Stimulated activated naive CD4-positive, alpha-beta T cell (primary cell): ENCODE data around the gene PARP9.
A peak's percentile ranks its signal among the peaks of the same experiment; 100 is the strongest.
"Not testable (repeated sequence)": the region's sequence is repeated elsewhere in the genome, so short reads cannot be mapped to it uniquely, and the experiment has no call there.

Experiments used
- DNase-seq, 6 experiments: peaks; one replicate each; lab custom pipeline; 2025; lab: John Stamatoyannopoulos, UW

PARP9 gene

GRCh38 chr3:122576174-122576940, 12.3 kb upstream of the PARP9 start:
- no peak for DNase-seq

- DNase-seq = peak in 1 of 6 experiments; percentile 9
These were observed 8.9 kb upstream of the PARP9 start for GRCh38 chr3:122572940-122573412.

DNA sequence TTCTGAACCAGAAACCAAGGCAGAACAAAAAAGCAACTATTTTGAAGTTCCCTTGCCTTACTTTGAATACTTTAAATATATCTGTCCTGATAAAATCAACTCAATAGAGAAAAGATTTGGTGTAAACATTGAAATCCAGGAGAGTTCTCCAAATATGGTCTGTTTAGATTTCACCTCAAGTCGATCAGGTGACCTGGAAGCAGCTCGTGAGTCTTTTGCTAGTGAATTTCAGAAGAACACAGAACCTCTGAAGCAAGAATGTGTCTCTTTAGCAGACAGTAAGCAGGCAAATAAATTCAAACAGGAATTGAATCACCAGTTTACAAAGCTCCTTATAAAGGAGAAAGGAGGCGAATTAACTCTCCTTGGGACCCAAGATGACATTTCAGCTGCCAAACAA, 4.7 kb upstream of the PARP9 start:
- peak in 1 of 6 experiments; percentile 6 for DNase-seq

GRCh38 chr3:122568131-122568530, 4.0 kb upstream of the PARP9 start:
- not testable (repeated sequence) for DNase-seq

- no peak for DNase-seq
These were observed 429 bp downstream of the PARP9 start for GRCh38 chr3:122563717-122564025.

GRCh38 chr3:122562923-122563716, 980 bp downstream of the PARP9 start:
- no peak for DNase-seq

- DNase-seq = peak in 5 of 6 experiments; percentile 16 to 70 (median 51)
These were observed 3.4 kb downstream of the PARP9 start for GRCh38 chr3:122560680-122561079.

DNA sequence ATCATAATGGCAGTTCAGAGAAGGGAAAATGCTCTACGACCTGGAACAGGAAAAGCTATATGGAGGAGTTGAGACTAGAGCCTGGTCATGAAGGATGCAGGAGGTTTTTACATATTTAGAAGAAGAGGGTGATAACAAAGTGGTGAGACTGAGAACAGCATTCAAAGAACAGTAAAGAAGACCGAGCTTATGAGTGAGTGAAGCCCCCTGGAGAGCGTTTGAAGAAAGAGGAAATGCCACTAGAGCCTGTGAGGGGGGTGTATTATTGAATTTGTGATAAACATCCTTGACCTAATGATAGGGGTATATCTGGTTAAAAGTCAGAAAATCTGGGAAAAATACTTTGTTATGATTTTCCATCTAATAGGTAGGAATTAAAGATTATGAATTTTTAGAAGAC, 4.2 kb downstream of the PARP9 start:
- no peak for DNase-seq

GRCh38 chr3:122558605-122559004, 5.5 kb downstream of the PARP9 start:
- DNase-seq = no peak

DNA sequence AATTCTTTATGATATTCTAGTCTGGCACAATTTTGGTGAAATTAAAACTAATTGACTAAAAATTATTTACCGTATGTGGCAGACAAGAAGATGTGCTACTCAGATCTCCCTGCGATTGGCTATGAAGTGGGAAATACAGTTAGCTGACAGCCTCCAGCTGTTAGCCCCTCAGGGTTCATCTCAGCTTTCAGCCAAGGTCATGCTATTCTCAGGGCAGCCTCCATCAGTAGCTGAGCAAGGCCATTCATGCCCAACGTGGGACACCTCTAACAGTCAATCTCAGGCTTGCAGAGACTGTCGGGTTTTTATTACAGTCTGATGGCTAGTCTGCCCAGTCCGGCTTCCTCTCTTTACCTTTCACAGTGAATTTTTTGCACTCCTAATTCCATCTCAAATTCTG, 6.7 kb downstream of the PARP9 start:
- no peak for DNase-seq

GRCh38 chr3:122555275-122556071, 8.6 kb downstream of the PARP9 start:
- DNase-seq = no peak

DNA sequence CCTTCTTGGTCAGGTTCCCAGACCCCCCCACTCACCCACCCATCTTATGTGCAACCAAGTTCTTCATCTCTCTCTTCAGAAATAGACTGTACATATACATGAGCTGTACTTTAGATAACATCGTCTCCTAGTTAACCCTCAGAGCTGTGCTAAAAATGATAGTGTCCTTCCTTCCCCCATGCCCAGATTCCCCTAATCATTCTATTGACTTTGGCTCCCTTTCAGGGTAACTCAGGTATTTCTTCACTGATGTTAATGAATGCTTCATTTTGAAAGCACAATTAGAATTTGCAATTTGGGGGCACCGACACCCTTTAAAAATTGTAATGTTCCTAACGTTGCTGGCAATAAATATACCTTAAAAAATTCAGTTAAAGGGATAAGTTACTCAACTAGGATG, 10.9 kb downstream of the PARP9 start:
- DNase-seq = no peak

- no peak for DNase-seq
These were observed 15.5 kb downstream of the PARP9 start for GRCh38 chr3:122548619-122549018.

- DNase-seq = no peak
These were observed 16.0 kb downstream of the PARP9 start for GRCh38 chr3:122548076-122548475.

DNA sequence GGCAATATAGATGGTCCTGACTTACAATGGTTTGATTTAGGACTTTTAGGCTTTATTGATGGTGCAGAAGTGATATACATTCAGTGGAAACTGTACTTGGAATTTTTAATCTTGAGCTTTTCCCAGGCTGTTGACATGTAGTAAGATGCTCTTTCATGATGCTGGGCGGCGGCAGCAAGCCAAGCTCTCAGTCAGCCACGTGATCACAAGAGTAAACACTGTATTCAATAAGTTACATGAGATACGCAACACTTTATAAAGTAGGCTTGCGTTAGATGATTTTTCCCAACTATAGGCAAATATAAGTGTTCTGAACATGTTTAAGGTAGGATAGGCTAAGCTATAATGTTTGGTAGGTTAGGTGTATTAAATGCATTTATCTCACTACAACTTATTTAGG, 17.9 kb downstream of the PARP9 start:
- no peak for DNase-seq

DNA sequence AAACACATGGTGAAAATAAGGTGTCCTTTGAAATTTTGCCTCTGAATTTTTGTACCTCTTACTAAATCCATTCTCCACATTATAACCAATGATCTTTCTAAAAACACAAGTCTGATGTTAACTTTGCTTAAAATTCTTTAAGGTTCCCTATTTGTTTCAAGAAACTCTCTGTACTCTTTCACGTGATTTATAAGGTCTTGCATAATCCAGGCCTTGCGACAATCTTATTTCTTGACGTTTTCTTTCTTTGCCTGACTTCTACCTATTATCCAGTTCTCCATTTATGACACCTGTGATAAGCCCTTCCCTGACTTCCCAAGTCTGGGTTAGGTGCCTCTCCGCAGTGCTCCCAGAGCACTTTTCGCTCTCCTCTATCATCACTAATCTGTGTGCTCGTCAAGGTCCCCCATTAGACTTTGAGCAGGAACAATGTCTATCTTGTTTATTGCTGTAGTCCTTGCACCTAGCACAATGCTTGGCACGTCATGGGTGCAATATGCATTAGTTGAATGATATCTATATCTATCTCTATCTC, 25.1 kb downstream of the PARP9 start:
- DNase-seq = no peak

GRCh38 chr3:122536632-122537001, 27.5 kb downstream of the PARP9 start:
- no peak for DNase-seq

- DNase-seq = no peak
These were observed 28.0 kb downstream of the PARP9 start for GRCh38 chr3:122535964-122536631.

GRCh38 chr3:122533931-122534334, 30.2 kb downstream of the PARP9 start:
- no peak for DNase-seq

DNA sequence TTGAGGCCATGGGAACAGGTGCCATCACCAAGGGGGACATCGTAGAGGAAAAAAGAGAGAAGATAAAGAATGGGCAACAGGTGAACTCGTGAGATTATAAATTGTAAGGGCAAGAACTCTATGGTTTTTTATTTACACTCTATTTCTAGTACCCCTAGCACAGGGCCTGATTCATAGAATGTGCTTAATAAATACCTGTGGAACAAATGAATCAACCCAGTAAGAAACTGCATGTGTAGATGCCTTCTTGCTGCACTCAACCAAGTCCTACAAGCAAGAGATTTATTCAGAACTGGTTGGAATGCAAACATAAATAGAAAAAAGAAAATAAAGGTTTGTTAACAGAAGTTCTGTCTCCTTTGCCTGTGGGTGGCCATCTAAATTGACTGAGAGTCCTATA, 30.6 kb downstream of the PARP9 start:
- no peak for DNase-seq

GRCh38 chr3:122530164-122530563, 33.9 kb downstream of the PARP9 start:
- DNase-seq = no peak

DNA sequence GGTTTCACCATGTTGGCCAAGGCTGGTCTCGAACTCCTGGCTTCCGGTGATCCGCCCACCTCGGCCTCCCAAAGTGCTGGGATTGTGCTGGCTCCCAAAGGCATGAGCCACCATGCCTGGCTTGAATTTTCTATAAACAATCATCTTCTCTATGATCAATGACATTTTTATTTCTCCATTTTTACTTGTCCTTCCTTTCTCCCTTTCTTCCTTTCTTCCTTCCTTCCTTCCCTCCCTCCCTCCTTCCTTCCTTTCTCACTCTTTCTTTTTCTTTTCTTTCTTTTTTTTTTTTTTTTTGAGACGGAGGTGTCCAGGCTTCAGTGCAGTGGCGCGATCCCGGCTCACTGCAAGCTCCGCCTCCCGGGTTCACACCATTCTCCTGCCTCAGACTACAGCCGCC, 40.8 kb downstream of the PARP9 start:
- no peak for DNase-seq
